HepG2 (cell line): Measurements from ENCODE around the gene LIPA. TPM values are rescaled to one million over a fixed set of nuclear protein-coding genes. Genes with fewer than 3 reads are reported as not detected.

Experiments used
- ATAC-seq: fragments of 200-7000 bp; cut with Tn5 transposase; 3 replicates; pipeline ENCODE4 v1.9.1; 2020; ENCODE audit warnings: mild to moderate bottlenecking, moderate library complexity
- BruUV-seq: library from RNA; stranded (reverse); fragments of 400-500 nt; replicated peaks from 2 replicates; lab custom pipeline; 2021; lab: Mats Ljungman, UMichigan
- CTCF ChIA-PET: fragments of 300-600 bp; formaldehyde crosslinking; extraction: SDS; loops from one replicate; lab custom pipeline; 2021; ENCODE audit warnings: low total read pairs, inconsistent platforms, low intra/inter-chr PET ratio; lab: Yijun Ruan, JAX
- POLR2A ChIA-PET: fragments of 350-600 bp; sonication (Branson Sonifier 250); formaldehyde crosslinking; loops from one replicate; lab custom pipeline; 2020; ENCODE audit warnings: antibody characterized with exemption, inconsistent platforms; lab: Yijun Ruan, JAX
- DNase-seq: peaks from one replicate; pipeline ENCODE4 v3.0.0-alpha.2; 2015; ENCODE audit warnings: low spot score
- FAIRE-seq: peaks from 3 replicates; lab custom pipeline; 2011; peaks lifted over from hg19 to GRCh38; lab: Jason Lieb, UNC
- H2AFZ ChIP-seq: one replicate; pipeline ENCODE4 v1.6.1; 2011; ENCODE audit warnings: low read length, inconsistent platforms
- H3K27ac ChIP-seq: fragments of 300-600 bp; 3 replicates; pipeline ENCODE4 v1.8.0; 2011; ENCODE audit warnings: mixed run types, mild to moderate bottlenecking, mixed read lengths, low read length, inconsistent platforms; ENCODE audit not compliant: insufficient read depth; ENCODE audit errors: extremely low read length
- H3K27me3 ChIP-seq, 2 experiments: fragments of 200-600 bp in 1 of 2; 2 replicates in 1 of 2; 3 replicates in 1 of 2; pipeline versions ENCODE4 v1.6.0 to v1.8.0; 2011; ENCODE audit warnings: low read length in 2 of 2, mild to moderate bottlenecking in 2 of 2, moderate library complexity in 2 of 2, inconsistent platforms in 1 of 2; ENCODE audit not compliant: insufficient read depth in 2 of 2, control insufficient read depth in 1 of 2
- H3K36me3 ChIP-seq, 2 experiments: fragments of 200-600 bp in 1 of 2; replicated peaks in 1 of 2; 2 replicates in 1 of 2; 3 replicates in 1 of 2; pipeline versions ENCODE4 v1.5.1 to v1.8.0; 2011; ENCODE audit warnings: low read length in 2 of 2, inconsistent platforms in 1 of 2; ENCODE audit not compliant: insufficient read depth in 2 of 2, control insufficient read depth in 1 of 2
- H3K4me1 ChIP-seq: 2 replicates; pipeline ENCODE4 v1.5.1; 2012; ENCODE audit warnings: low read length, inconsistent platforms; ENCODE audit not compliant: insufficient read depth
- H3K4me2 ChIP-seq: 2 replicates; pipeline ENCODE4 v1.6.0; 2011; ENCODE audit warnings: low read depth, low read length, inconsistent platforms
- H3K4me3 ChIP-seq, 3 experiments: fragments of 200-600 bp in 1 of 3; sonication (generic), shearing (Covaris generic) in 1 of 3; replicated peaks in 1 of 3; 2 replicates each; pipeline ENCODE4 v1.5.1; 2011 to 2016; ENCODE audit warnings: low read length in 3 of 3, inconsistent platforms in 2 of 3, low read depth in 2 of 3, mild to moderate bottlenecking in 2 of 3, control low read depth in 1 of 3, mixed read lengths in 1 of 3; ENCODE audit not compliant: insufficient read depth in 1 of 3
- H3K79me2 ChIP-seq: one replicate; pipeline ENCODE4 v1.6.1; 2011; ENCODE audit warnings: low read length, inconsistent platforms; ENCODE audit not compliant: insufficient read depth
- H3K9ac ChIP-seq: 2 replicates; pipeline ENCODE4 v1.6.0; 2011; ENCODE audit warnings: mild to moderate bottlenecking, low read depth, low read length, inconsistent platforms; ENCODE audit not compliant: insufficient read depth
- H3K9me3 ChIP-seq: 2 replicates; pipeline ENCODE4 v1.5.1; 2012; ENCODE audit warnings: mild to moderate bottlenecking, low read length
- H4K20me1 ChIP-seq: 2 replicates; pipeline ENCODE4 v1.6.0; 2011; ENCODE audit warnings: inconsistent platforms, mild to moderate bottlenecking, low read length, moderate library complexity; ENCODE audit not compliant: insufficient read depth
- ADNP ChIP-seq: sonication (generic); formaldehyde crosslinking; IDR thresholded peaks from 2 replicates; pipeline ENCODE4 v1.4.0; 2020; ENCODE audit warnings: missing genetic modification reagents
- CENPBD1 ChIP-seq: sonication (generic); formaldehyde crosslinking; IDR thresholded peaks from 2 replicates; pipeline ENCODE4 v1.8.0; 2022; ENCODE audit warnings: missing genetic modification reagents, low read depth, mild to moderate bottlenecking, borderline replicate concordance
- ERF ChIP-seq: IDR thresholded peaks from 2 replicates; pipeline ENCODE4 v1.6.1; 2018; ENCODE audit warnings: missing biosample characterization, missing genetic modification reagents
- GATAD2A ChIP-seq: IDR thresholded peaks from 2 replicates; pipeline ENCODE4 v1.6.1; 2016
- HOMEZ ChIP-seq: IDR thresholded peaks from 2 replicates; pipeline ENCODE4 v1.6.1; 2016; ENCODE audit warnings: low read depth
- KDM2A ChIP-seq: sonication (generic); formaldehyde crosslinking; IDR thresholded peaks from 2 replicates; pipeline ENCODE4 v1.4.0; 2020; ENCODE audit warnings: low read depth, missing genetic modification reagents, borderline replicate concordance
- KLF12 ChIP-seq: sonication (generic); formaldehyde crosslinking; IDR thresholded peaks from 2 replicates; pipeline ENCODE4 v1.4.0; 2020; ENCODE audit warnings: missing genetic modification reagents, borderline replicate concordance
- MBD4 ChIP-seq: IDR thresholded peaks from 2 replicates; pipeline ENCODE4 v1.6.1; 2012; ENCODE audit warnings: low read length, inconsistent platforms, borderline replicate concordance
- ZFP36L1 ChIP-seq: sonication (generic); formaldehyde crosslinking; IDR thresholded peaks from 2 replicates; pipeline ENCODE4 v1.8.0; 2022; ENCODE audit warnings: mild to moderate bottlenecking, missing genetic modification reagents, moderate library complexity
- ZNF30 ChIP-seq: sonication (generic); formaldehyde crosslinking; IDR thresholded peaks from 2 replicates; pipeline ENCODE4 v1.5.0; 2020; ENCODE audit warnings: mild to moderate bottlenecking, missing genetic modification reagents
- ZNF570 ChIP-seq: sonication (generic); formaldehyde crosslinking; IDR thresholded peaks from 2 replicates; pipeline ENCODE4 v1.4.0; 2020; ENCODE audit warnings: mild to moderate bottlenecking, missing genetic modification reagents, borderline replicate concordance
- WGBS: methylation state at CpG from one replicate; pipeline ENCODE4 v1.1.6; 2017; ENCODE audit warnings: low lambda C conversion rate; 5-methylcytosine and 5-hydroxymethylcytosine counted together
- in situ Hi-C: cut with HindIII; loops from 2 replicates; pipeline ENCODE4 v1.10.0; 2017; ENCODE audit warnings: low pct_unique_long_range_greater_than_20kb; ENCODE audit not compliant: extremely low pct_ligation_motif_present
- intact Hi-C: fragments of 100-400 bp; cut with micrococcal nuclease; formaldehyde crosslinking; loops from one replicate; pipeline ENCODE4 v1.10.0; 2022; ENCODE audit not compliant: unreplicated experiment
- polyA plus RNA-seq, 8 experiments: library from polyadenylated mRNA; depleted of rRNA in 3 of 8; stranded (reverse) in 7 of 8; unstranded in 1 of 8; fragments of >200 nt; fragmentation: Illumina TruSeq in 4 of 8; extraction: Trizol in 4 of 8; gene quantifications; 2 replicates each; pipeline versions ENCODE4 v1.2.1 to v1.2.3, GENCODE V29; 2011 to 2016; ENCODE audit warnings: low read depth in 4 of 8, missing spikeins in 1 of 8, mixed read lengths in 1 of 8; ENCODE audit not compliant: insufficient read depth in 1 of 8
- total RNA-seq, 5 experiments: library from RNA; depleted of rRNA; stranded (reverse); fragments of >200 nt; fragmentation: Illumina TruSeq; extraction: Trizol; gene quantifications; 2 replicates each; pipeline ENCODE4 v1.2.3, GENCODE V29; 2016; ENCODE audit warnings: low read depth in 1 of 5
- TF ChIP-seq, protein P1 (sequence below): sonication (generic); formaldehyde crosslinking; IDR thresholded peaks from 2 replicates; pipeline ENCODE4 v1.4.0; 2020; ENCODE audit warnings: missing genetic modification reagents
- TF ChIP-seq, protein P2 (sequence below), 2 experiments: sonication (generic) in 1 of 2; formaldehyde crosslinking in 1 of 2; IDR thresholded peaks; 2 replicates each; pipeline versions ENCODE4 v1.6.1 to v1.9.0; 2014 to 2022; ENCODE audit warnings: antibody characterized with exemption in 1 of 2, borderline replicate concordance in 1 of 2, inconsistent platforms in 1 of 2, low read depth in 1 of 2, missing genetic modification reagents in 1 of 2

Gene LIPA
- total and polyA plus RNA-seq, 2 of the 13 experiments (the other 11 are each of a cell fraction or from before 2014, with no cell fraction given), result 57.1 to 79.5 TPM

DNA sequence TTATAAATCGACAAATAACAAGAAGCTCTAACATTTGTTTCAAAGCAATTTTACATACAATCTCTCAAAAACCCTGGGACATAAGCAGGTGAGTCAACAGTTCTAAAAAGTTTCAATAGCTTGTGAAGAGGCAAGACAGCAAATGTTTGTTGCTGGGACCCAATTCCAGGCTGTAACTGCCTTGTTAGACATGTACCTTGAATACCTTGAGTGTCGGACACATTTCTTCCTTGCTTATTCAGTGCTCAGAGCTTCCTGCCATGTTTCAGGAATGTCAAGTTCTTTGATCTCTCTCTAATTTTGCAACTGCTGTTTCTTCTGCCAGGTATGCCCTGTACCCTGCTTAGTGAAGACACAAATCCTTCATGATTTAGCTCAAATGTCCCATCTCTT is 49.5 kb downstream of the LIPA start (continued):
- no peak for TF ChIP-seq ZNF570 (CRISPR knock-in tag)
- no peak for TF ChIP-seq GATAD2A
- no peak for TF ChIP-seq MBD4
- TF ChIP-seq CENPBD1 (CRISPR knock-in tag), result no peak
- TF ChIP-seq ADNP (CRISPR knock-in tag), result no peak
- TF ChIP-seq ZFP36L1 (CRISPR knock-in tag), result no peak
- TF ChIP-seq, protein P1, sequence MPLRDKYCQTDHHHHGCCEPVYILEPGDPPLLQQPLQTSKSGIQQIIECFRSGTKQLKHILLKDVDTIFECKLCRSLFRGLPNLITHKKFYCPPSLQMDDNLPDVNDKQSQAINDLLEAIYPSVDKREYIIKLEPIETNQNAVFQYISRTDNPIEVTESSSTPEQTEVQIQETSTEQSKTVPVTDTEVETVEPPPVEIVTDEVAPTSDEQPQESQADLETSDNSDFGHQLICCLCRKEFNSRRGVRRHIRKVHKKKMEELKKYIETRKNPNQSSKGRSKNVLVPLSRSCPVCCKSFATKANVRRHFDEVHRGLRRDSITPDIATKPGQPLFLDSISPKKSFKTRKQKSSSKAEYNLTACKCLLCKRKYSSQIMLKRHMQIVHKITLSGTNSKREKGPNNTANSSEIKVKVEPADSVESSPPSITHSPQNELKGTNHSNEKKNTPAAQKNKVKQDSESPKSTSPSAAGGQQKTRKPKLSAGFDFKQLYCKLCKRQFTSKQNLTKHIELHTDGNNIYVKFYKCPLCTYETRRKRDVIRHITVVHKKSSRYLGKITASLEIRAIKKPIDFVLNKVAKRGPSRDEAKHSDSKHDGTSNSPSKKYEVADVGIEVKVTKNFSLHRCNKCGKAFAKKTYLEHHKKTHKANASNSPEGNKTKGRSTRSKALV (CRISPR knock-in tag), result no peak
- TF ChIP-seq ZNF30, result no peak

- Histone ChIP-seq H3K9ac (no peak overlapping the region), H3K27ac (no peak overlapping the region), H3K27me3 (peaks cover 0 to 26% of the 10 kb centered on the region in 2 experiments; a peak in 4 of 5 replicates), H3K79me2 (no peaks in the 10 kb centered on the region), H3K36me3 (no peaks in the 10 kb centered on the region), H3K4me3 (no peak overlapping the region), H4K20me1 (no peaks in the 10 kb centered on the region), H3K9me3 (no peaks in the 10 kb centered on the region), H2AFZ (no peak overlapping the region), H3K4me2 (no peak overlapping the region), H3K4me1 (peaks cover 2% of the 10 kb centered on the region; the same call in 1 of the 2 replicates)
- ATAC-seq (no peak), FAIRE-seq (no peak), DNase-seq (no peak)
- 35% methylated on average over 6 of the region's 7 CpGs for WGBS
- no TSS peak for BruUV-seq
- intact Hi-C loops (no loop called here), in situ Hi-C loops (loop anchor here (10.0 to 25.0 kb wide), 2 partner anchors 267 to 364 kb away; no protein-coding TSS in a partner anchor)
- ChIA-PET CTCF (no interaction called here), POLR2A (no interaction called here)
- TF ChIP-seq HOMEZ, result no peak
- TF ChIP-seq KDM2A (CRISPR knock-in tag), result no peak
- TF ChIP-seq KLF12 (CRISPR knock-in tag), result no peak
- no peak for TF ChIP-seq ERF
- TF ChIP-seq, protein P2, sequence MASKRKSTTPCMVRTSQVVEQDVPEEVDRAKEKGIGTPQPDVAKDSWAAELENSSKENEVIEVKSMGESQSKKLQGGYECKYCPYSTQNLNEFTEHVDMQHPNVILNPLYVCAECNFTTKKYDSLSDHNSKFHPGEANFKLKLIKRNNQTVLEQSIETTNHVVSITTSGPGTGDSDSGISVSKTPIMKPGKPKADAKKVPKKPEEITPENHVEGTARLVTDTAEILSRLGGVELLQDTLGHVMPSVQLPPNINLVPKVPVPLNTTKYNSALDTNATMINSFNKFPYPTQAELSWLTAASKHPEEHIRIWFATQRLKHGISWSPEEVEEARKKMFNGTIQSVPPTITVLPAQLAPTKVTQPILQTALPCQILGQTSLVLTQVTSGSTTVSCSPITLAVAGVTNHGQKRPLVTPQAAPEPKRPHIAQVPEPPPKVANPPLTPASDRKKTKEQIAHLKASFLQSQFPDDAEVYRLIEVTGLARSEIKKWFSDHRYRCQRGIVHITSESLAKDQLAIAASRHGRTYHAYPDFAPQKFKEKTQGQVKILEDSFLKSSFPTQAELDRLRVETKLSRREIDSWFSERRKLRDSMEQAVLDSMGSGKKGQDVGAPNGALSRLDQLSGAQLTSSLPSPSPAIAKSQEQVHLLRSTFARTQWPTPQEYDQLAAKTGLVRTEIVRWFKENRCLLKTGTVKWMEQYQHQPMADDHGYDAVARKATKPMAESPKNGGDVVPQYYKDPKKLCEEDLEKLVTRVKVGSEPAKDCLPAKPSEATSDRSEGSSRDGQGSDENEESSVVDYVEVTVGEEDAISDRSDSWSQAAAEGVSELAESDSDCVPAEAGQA (IDR thresholded peaks at IDR 0.05; ENCODE audit: low read depth), result no peak
- TF ChIP-seq, protein P2 (CRISPR knock-in tag; IDR thresholded peaks at IDR 0.05; ENCODE audit: borderline replicate concordance), result no peak
Observed at GRCh38 chr10:89201345-89202032, 50.1 kb downstream of the LIPA start.
